Gastroesophageal sphincter (tissue), 3 donors: Measurements from ENCODE around the gene ABCC9.

ENCODE experiments used
- EP300 ChIP-seq: sonication (generic); formaldehyde crosslinking; IDR thresholded peaks from one replicate; pipeline ENCODE4 v1.6.1; 2017; ENCODE audit warnings: antibody characterized with exemption, mild to moderate bottlenecking
- POLR2A ChIP-seq, 2 donors: fragments of 450-650 bp; IDR thresholded peaks; one replicate each; pipeline ENCODE4 v1.6.1; 2017; ENCODE audit warnings: antibody characterized with exemption in 2 of 2, mild to moderate bottlenecking in 2 of 2, moderate library complexity in 1 of 2
- POLR2AphosphoS5 ChIP-seq: sonication (generic); formaldehyde crosslinking; IDR thresholded peaks from one replicate; pipeline ENCODE4 v1.6.1; 2017; ENCODE audit warnings: antibody characterized with exemption
- TF ChIP-seq, protein P1 (sequence below), 4 experiments: fragments of 200-600 bp in 2 of 4; fragments of 450-650 bp in 2 of 4; sonication (generic) in 1 of 4; IDR thresholded peaks; one replicate each; pipeline ENCODE4 v1.5.1; 2017 to 2019; ENCODE audit warnings: antibody characterized with exemption in 4 of 4, mild to moderate bottlenecking in 2 of 4, moderate library complexity in 2 of 4

DNA sequence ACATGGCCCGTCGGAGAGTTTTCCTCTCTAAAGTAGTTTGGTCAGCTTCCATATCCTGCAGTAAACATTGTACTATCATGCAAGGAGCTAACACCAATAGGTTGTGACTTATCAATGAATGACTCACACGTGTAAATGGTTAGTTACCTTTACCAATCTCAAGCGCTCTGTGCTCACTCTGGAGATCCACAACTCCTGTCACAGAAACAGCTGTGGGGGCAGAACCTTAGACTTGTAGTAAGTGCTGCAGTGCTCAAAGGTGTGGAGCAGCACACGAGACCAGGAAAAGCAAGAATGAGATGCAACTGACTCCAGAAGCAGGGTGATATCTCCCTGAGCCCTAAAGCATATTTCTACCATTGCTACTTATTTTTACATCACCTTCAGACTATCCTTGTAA, 93.0 kb downstream of the ABCC9 start:
- TF ChIP-seq, protein P1, sequence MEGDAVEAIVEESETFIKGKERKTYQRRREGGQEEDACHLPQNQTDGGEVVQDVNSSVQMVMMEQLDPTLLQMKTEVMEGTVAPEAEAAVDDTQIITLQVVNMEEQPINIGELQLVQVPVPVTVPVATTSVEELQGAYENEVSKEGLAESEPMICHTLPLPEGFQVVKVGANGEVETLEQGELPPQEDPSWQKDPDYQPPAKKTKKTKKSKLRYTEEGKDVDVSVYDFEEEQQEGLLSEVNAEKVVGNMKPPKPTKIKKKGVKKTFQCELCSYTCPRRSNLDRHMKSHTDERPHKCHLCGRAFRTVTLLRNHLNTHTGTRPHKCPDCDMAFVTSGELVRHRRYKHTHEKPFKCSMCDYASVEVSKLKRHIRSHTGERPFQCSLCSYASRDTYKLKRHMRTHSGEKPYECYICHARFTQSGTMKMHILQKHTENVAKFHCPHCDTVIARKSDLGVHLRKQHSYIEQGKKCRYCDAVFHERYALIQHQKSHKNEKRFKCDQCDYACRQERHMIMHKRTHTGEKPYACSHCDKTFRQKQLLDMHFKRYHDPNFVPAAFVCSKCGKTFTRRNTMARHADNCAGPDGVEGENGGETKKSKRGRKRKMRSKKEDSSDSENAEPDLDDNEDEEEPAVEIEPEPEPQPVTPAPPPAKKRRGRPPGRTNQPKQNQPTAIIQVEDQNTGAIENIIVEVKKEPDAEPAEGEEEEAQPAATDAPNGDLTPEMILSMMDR (IDR thresholded peaks at IDR 0.05): no peak
- TF ChIP-seq POLR2A (IDR thresholded peaks at IDR 0.05) (no peak), EP300 (no peak), POLR2AphosphoS5 (no peak)
